HG02885 (cell line): ENCODE data around the gene NEXN.
A peak's percentile ranks its signal among the peaks of the same experiment; 100 is the strongest.

Experiments used
- ATAC-seq: cut with Tn5 transposase; IDR thresholded peaks from one replicate; pipeline ENCODE4 v1.9.1; 2021; ENCODE audit warnings: mild to moderate bottlenecking; ENCODE audit not compliant: unreplicated experiment, poor library complexity

NEXN gene

GRCh38 chr1:77888081-77888780 lies at the start of gene NEXN:
TSS of gene NEXN (plus strand) at chr1:77888624. CDS start at chr1:77916107, 27,483 bp downstream.
- peak; percentile 26 for ATAC-seq

- ATAC-seq, result no peak
Observed at GRCh38 chr1:77841574-77841973, 46.9 kb upstream of the NEXN start.

GRCh38 chr1:77845951-77846350 lies 42.5 kb upstream of the NEXN start:
- ATAC-seq, result no peak

- no peak for ATAC-seq
Observed at GRCh38 chr1:77846966-77847365, 41.5 kb upstream of the NEXN start.

GRCh38 chr1:77847621-77848080 lies 40.8 kb upstream of the NEXN start:
- peak; percentile 45 for ATAC-seq

GRCh38 chr1:77850082-77850481 lies 38.3 kb upstream of the NEXN start:
- no peak for ATAC-seq

GRCh38 chr1:77857552-77857951 lies 30.9 kb upstream of the NEXN start:
- no peak for ATAC-seq

- ATAC-seq, result no peak
Observed at GRCh38 chr1:77858725-77859124, 29.7 kb upstream of the NEXN start.

GRCh38 chr1:77859248-77859647 lies 29.2 kb upstream of the NEXN start:
- ATAC-seq, result no peak

- ATAC-seq, result no peak
Observed at GRCh38 chr1:77866296-77866695, 22.1 kb upstream of the NEXN start.

GRCh38 chr1:77872645-77873044 lies 15.8 kb upstream of the NEXN start:
- no peak for ATAC-seq

GRCh38 chr1:77873461-77873860 lies 15.0 kb upstream of the NEXN start:
- no peak for ATAC-seq

GRCh38 chr1:77874804-77875445 lies 13.5 kb upstream of the NEXN start:
- no peak for ATAC-seq

GRCh38 chr1:77876884-77877283 lies 11.5 kb upstream of the NEXN start:
- no peak for ATAC-seq

GRCh38 chr1:77881061-77881460 lies 7.4 kb upstream of the NEXN start:
- ATAC-seq, result no peak

GRCh38 chr1:77882411-77882810 lies 6.0 kb upstream of the NEXN start:
- no peak for ATAC-seq

GRCh38 chr1:77888781-77889642 lies 588 bp downstream of the NEXN start:
- peak; percentile 68 for ATAC-seq

- no peak for ATAC-seq
Observed at GRCh38 chr1:77889671-77890070, 1.2 kb downstream of the NEXN start.

- ATAC-seq, result no peak
Observed at GRCh38 chr1:77891200-77891599, 2.8 kb downstream of the NEXN start.

GRCh38 chr1:77899647-77900320 lies 11.4 kb downstream of the NEXN start:
- no peak for ATAC-seq
